ENCODE results near the gene PURA. TPM values are rescaled to one million over a fixed set of nuclear protein-coding genes. Genes with fewer than 3 reads are reported as not detected.

Gene PURA
- total RNA-seq, 1 experiment from 2014 or later, result 20.1 TPM

DNA sequence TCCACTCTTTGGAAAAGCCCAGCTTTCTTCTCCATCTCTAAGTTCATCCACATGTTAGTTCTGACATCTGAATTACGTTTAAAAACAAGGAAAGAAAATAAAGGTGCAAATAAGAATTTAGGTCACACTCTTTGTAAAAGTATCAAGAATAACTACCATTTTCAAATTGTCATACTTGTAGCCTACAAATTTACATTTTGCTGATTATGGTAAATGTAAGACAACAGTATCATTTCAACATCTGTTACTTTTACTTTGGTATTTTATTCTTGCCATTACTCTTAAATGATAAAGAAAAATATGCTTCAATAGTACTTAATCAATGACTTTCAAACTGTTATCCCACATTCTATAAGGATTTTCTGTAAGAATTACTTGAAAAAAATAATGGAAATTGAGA, 9.8 kb upstream of the PURA start:
- H3K9me3 Mint-ChIP-seq (ENCODE audit: unreplicated experiment), result no peaks in the 10 kb centered on the region
- TF ChIP-seq, protein P1, sequence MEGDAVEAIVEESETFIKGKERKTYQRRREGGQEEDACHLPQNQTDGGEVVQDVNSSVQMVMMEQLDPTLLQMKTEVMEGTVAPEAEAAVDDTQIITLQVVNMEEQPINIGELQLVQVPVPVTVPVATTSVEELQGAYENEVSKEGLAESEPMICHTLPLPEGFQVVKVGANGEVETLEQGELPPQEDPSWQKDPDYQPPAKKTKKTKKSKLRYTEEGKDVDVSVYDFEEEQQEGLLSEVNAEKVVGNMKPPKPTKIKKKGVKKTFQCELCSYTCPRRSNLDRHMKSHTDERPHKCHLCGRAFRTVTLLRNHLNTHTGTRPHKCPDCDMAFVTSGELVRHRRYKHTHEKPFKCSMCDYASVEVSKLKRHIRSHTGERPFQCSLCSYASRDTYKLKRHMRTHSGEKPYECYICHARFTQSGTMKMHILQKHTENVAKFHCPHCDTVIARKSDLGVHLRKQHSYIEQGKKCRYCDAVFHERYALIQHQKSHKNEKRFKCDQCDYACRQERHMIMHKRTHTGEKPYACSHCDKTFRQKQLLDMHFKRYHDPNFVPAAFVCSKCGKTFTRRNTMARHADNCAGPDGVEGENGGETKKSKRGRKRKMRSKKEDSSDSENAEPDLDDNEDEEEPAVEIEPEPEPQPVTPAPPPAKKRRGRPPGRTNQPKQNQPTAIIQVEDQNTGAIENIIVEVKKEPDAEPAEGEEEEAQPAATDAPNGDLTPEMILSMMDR (IDR thresholded peaks at IDR 0.05; ENCODE audit: unreplicated experiment), result no peak

DNA sequence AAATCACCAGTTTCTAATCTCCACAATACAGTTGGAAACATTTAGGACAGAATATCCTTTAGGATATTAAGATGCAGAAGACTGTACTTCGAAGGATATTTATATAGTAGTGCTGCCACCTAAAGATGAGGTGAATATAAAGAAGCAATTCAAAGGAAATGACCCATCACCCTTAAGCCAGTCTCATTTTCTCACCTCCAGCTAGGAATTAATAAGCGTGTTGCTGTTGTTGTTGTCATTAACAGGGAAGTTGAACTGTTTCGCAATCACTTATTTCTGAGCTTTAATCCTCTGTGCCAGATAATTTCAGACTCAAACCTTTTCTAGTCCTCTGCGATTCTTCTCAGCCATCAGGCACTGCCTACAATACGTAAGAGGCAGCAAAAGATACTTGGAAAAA, 7.8 kb upstream of the PURA start:
- Mint-ChIP-seq H3K36me3 (ENCODE audit: insufficient read depth, unreplicated experiment) (peaks cover 10% of the 10 kb centered on the region), H3K4me1 (ENCODE audit: insufficient read depth, unreplicated experiment) (peaks cover 33% of the 10 kb centered on the region), H3K27ac (ENCODE audit: low read depth, unreplicated experiment) (peak overlapping the region; percentile 98), H3K9me3 (ENCODE audit: unreplicated experiment) (no peaks in the 10 kb centered on the region), H3K4me3 (ENCODE audit: unreplicated experiment) (peak overlapping the region; percentile 97), H3K27me3 (ENCODE audit: insufficient read depth, unreplicated experiment) (peaks cover under 1% of the 10 kb centered on the region)
- CTCF ChIA-PET, result interaction anchor here (0.6 to 4.3 kb wide), 24 partner anchors 9 to 441 kb away, joined by 3 to 26 read pairs (median 4); no protein-coding TSS in a partner anchor
- TF ChIP-seq, protein P1 (IDR thresholded peaks at IDR 0.05; ENCODE audit: unreplicated experiment), result no peak
- POLR2A ChIA-PET, result interaction anchor here (0.6 to 6.3 kb wide), 18 partner anchors 13 to 447 kb away, joined by 3 to 147 read pairs (median 5); partner anchors contain the start of genes CYSTM1 and PURA
- intact Hi-C loops (cut with micrococcal nuclease), result loop anchor here (2.0 kb wide), 1 partner anchor 33 kb away; no protein-coding TSS in a partner anchor
- no TSS peak for BruUV-seq (replicated peaks)
- no peak for DNase-seq (ENCODE audit: unreplicated experiment)

More for the DNA sequence above, 9.8 kb upstream of the PURA start:
- intact Hi-C loops (cut with micrococcal nuclease), result no loop called here
- H3K4me1 Mint-ChIP-seq (ENCODE audit: insufficient read depth, unreplicated experiment), result peaks cover 20% of the 10 kb centered on the region
- no peak for DNase-seq (ENCODE audit: unreplicated experiment)
- H3K27me3 Mint-ChIP-seq (ENCODE audit: insufficient read depth, unreplicated experiment), result peaks cover 18% of the 10 kb centered on the region
- peaks cover 10% of the 10 kb centered on the region for H3K36me3 Mint-ChIP-seq (ENCODE audit: insufficient read depth, unreplicated experiment)
- H3K4me3 Mint-ChIP-seq (ENCODE audit: unreplicated experiment), result no peak overlapping the region
- POLR2A ChIA-PET, result interaction anchor here (0.6 to 2.6 kb wide), 6 partner anchors 10 to 69 kb away, joined by 3 to 20 read pairs (median 5); partner anchors contain the start of gene PURA
- no peak overlapping the region for H3K27ac Mint-ChIP-seq (ENCODE audit: low read depth, unreplicated experiment)
- CTCF ChIA-PET, result interaction anchor here (0.7 to 4.3 kb wide), 5 partner anchors 10 to 39 kb away, joined by 3 to 26 read pairs (median 7); no protein-coding TSS in a partner anchor
- no TSS peak for BruUV-seq (replicated peaks)

DNA sequence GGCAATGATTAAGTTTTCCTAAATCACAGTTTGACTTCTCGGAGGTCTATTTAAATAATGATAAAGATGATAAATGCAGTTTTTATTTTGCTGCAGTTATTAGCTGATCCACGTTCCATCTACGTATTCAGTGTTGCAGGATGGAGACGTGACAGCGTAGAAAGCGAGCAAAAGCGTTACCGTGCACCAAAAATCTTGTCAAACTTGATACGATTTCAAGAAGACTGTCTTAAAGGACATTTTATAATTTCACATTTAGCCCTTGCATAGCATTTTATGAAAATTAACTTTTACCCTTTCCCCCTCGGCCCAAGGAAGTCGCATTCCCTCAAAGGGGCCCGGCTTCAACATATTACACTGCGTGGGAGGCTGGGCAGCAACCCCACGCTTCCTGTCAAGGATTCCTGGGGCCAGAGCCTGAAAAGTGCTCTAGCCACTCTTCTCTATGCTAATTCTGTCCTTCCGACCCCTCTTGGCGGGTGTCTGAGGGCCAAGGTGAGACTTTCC, 7.1 kb upstream of the PURA start:
- Mint-ChIP-seq H3K27me3 (ENCODE audit: insufficient read depth, unreplicated experiment) (no peaks in the 10 kb centered on the region), H3K4me3 (ENCODE audit: unreplicated experiment) (peak overlapping the region; percentile 97), H3K4me1 (ENCODE audit: insufficient read depth, unreplicated experiment) (peaks cover 38% of the 10 kb centered on the region), H3K27ac (ENCODE audit: low read depth, unreplicated experiment) (peak overlapping the region; percentile 98), H3K36me3 (ENCODE audit: insufficient read depth, unreplicated experiment) (peaks cover 10% of the 10 kb centered on the region), H3K9me3 (ENCODE audit: unreplicated experiment) (no peaks in the 10 kb centered on the region)
- no peak for DNase-seq (ENCODE audit: unreplicated experiment)
- CTCF ChIA-PET, result interaction anchor here (0.6 to 4.3 kb wide), 17 partner anchors 18 to 1560 kb away, joined by 3 to 26 read pairs (median 4); no protein-coding TSS in a partner anchor
- POLR2A ChIA-PET, result interaction anchor here (0.7 to 6.3 kb wide), 19 partner anchors 8 to 447 kb away, joined by 3 to 147 read pairs (median 4); partner anchors contain the start of genes HBEGF, NRG2, PFDN1 and PURA
- TF ChIP-seq, protein P1 (IDR thresholded peaks at IDR 0.05; ENCODE audit: unreplicated experiment), result no peak
- intact Hi-C loops (cut with micrococcal nuclease), result loop anchor here (2.0 kb wide), 1 partner anchor 34 kb away; no protein-coding TSS in a partner anchor
- BruUV-seq (replicated peaks), result TSS peak; percentile 54

DNA sequence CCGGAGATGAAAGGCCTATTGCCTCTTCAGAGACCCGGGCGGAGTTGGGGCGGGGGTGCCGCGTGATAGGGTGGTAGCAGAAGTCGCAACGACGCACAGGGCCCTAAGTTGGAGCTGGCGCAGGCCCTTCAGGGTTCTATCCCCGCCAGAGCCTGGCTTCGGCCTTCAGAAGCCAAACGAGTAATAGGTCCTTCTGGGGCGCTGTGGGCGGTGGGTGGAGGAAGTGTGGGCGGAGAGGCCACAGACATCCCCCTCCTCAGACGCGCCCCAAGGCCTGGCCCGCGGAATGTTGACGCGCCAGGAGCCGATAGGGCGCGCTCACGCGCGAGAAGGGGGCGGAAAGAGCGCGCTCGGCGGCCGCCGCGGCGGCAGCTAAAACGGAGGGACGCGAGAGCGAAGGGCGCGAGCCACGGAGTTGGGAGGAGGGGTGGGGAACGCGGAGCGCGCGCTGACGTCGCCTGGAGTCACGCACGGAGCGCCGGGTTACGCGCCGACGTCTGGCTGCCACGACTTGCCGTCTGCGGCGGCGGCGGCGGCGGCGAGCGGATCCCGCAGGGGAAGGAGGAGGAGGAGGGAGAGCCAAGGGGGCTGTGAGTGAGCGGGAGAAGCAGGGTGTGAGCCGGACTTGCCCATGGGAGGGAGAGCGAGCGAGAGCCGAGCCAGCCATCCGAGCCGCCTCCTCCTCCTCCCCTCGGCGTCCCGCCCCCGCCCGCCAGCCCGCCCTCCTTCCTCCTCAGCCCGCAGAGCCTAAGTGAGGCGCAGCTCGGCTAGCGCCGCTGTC, 6.4 kb upstream of the PURA start:
- CTCF ChIA-PET, result interaction anchor here (0.6 to 4.3 kb wide), 12 partner anchors 11 to 1560 kb away, joined by 3 to 26 read pairs (median 3); no protein-coding TSS in a partner anchor
- TF ChIP-seq, protein P1 (IDR thresholded peaks at IDR 0.05; ENCODE audit: unreplicated experiment), result no peak
- peaks cover 45% of the 10 kb centered on the region for H3K4me1 Mint-ChIP-seq (ENCODE audit: insufficient read depth, unreplicated experiment)
- peak overlapping the region; percentile 98 for H3K27ac Mint-ChIP-seq (ENCODE audit: low read depth, unreplicated experiment)
- POLR2A ChIA-PET, result interaction anchor here (0.6 to 6.3 kb wide), 26 partner anchors 9 to 1628 kb away, joined by 3 to 147 read pairs (median 4); partner anchors contain the start of genes HBEGF, NRG2, PFDN1 and PURA
- no peaks in the 10 kb centered on the region for H3K9me3 Mint-ChIP-seq (ENCODE audit: unreplicated experiment)
- DNase-seq (ENCODE audit: unreplicated experiment), result peak; percentile 95
- H3K27me3 Mint-ChIP-seq (ENCODE audit: insufficient read depth, unreplicated experiment), result no peaks in the 10 kb centered on the region
- intact Hi-C loops (cut with micrococcal nuclease), result loop anchor here (2.0 kb wide), 1 partner anchor 35 kb away; no protein-coding TSS in a partner anchor
- H3K4me3 Mint-ChIP-seq (ENCODE audit: unreplicated experiment), result peak overlapping the region; percentile 97
- peaks cover 10% of the 10 kb centered on the region for H3K36me3 Mint-ChIP-seq (ENCODE audit: insufficient read depth, unreplicated experiment)
- no TSS peak for BruUV-seq (replicated peaks)
